Upper lobe of left lung (tissue), 6 donors: ENCODE measurements around the gene CDCA8. TPM values are rescaled to one million over a fixed set of nuclear protein-coding genes. Genes with fewer than 3 reads are reported as not detected.
A peak's percentile ranks its signal among the peaks of the same experiment; 100 is the strongest.

Source experiments
- ATAC-seq, 2 donors: fragments of 200-7000 bp; cut with Tn5 transposase; one replicate each; pipeline ENCODE4 v1.9.1; 2022; ENCODE audit warnings: mild to moderate bottlenecking in 2 of 2, moderate library complexity in 2 of 2; ENCODE audit not compliant: low FRiP score in 2 of 2
- DNase-seq, 2 donors: peaks; one replicate each; pipeline ENCODE4 v3.0.0-alpha.2; 2019 to 2020
- H3K27ac ChIP-seq, 4 donors: fragments of 200-600 bp; sonication (generic); one replicate each; pipeline ENCODE4 v1.5.1; 2016 to 2019
- H3K27me3 ChIP-seq, 4 donors: fragments of 200-600 bp; sonication (generic); one replicate each; pipeline ENCODE4 v1.5.1; 2017 to 2019
- H3K36me3 ChIP-seq, 4 donors: fragments of 200-600 bp; sonication (generic); one replicate each; pipeline ENCODE4 v1.5.1; 2016 to 2019
- H3K4me1 ChIP-seq, 4 donors: fragments of 200-600 bp; sonication (generic); one replicate each; pipeline ENCODE4 v1.5.1; 2018 to 2019
- H3K4me3 ChIP-seq, 4 donors: fragments of 200-600 bp; sonication (generic); one replicate each; pipeline ENCODE4 v1.5.1; 2017 to 2019; ENCODE audit warnings: mild to moderate bottlenecking in 2 of 4, moderate library complexity in 1 of 4
- H3K9me3 ChIP-seq, 4 donors: fragments of 200-600 bp; sonication (generic); one replicate each; pipeline ENCODE4 v1.5.1; 2018 to 2019
- CTCF ChIP-seq, 6 experiments: fragments of 450-650 bp in 4 of 6; fragments of 200-600 bp in 2 of 6; sonication (generic) in 2 of 6; IDR thresholded peaks; one replicate each; pipeline ENCODE4 v1.5.1; 2016 to 2019; ENCODE audit warnings: antibody characterized with exemption in 6 of 6
- EP300 ChIP-seq, 4 donors: sonication (generic); formaldehyde crosslinking; IDR thresholded peaks; one replicate each; pipeline ENCODE4 v1.5.1; 2017; ENCODE audit warnings: antibody characterized with exemption in 4 of 4, control low read depth in 2 of 4
- POLR2A ChIP-seq, 4 donors: fragments of 450-650 bp; IDR thresholded peaks; one replicate each; pipeline ENCODE4 v1.5.1; 2016 to 2017; ENCODE audit warnings: antibody characterized with exemption in 4 of 4, mild to moderate bottlenecking in 2 of 4
- POLR2AphosphoS5 ChIP-seq, 2 donors: sonication (generic); formaldehyde crosslinking; IDR thresholded peaks; one replicate each; pipeline ENCODE4 v1.5.1; 2017; ENCODE audit warnings: antibody characterized with exemption in 2 of 2
- WGBS, 2 donors: methylation state at CpG; one replicate each; pipeline ENCODE4 v1.1.5; 2017 to 2018; 5-methylcytosine and 5-hydroxymethylcytosine counted together
- total RNA-seq, 6 donors: library from RNA; depleted of rRNA in 4 of 6; stranded (reverse); fragments of >200 nt in 4 of 6; gene quantifications; one replicate each; pipeline versions ENCODE4 v1.1.0 to v1.2.1, GENCODE V29; 2016 to 2021
- donor health status: DM: no; HTN: no; CAD: no; lungs with moderate emphysema.
- donor health status: DM: no; HTN: yes; CAD: no; lungs with severe emphysema.

The CDCA8 gene
- total RNA-seq, 6 donors from 2014 or later: 0.89 to 2.0 (median 1.5) TPM; not detected in 1

- Histone ChIP-seq H3K36me3 (no peaks in the 10 kb centered on the region), H3K9me3 (no peaks in the 10 kb centered on the region), H3K27me3 (no peaks in the 10 kb centered on the region), H3K4me3 (no peak overlapping the region), H3K27ac (no peak overlapping the region), H3K4me1 (no peaks in the 10 kb centered on the region)
- WGBS, 2 donors: 37 to 71% methylated on average over 6 to 11 of the region's 11 CpGs
- TF ChIP-seq POLR2AphosphoS5 (IDR thresholded peaks at IDR 0.05): no peak
- no peak for TF ChIP-seq POLR2A (IDR thresholded peaks at IDR 0.05)
- TF ChIP-seq CTCF (IDR thresholded peaks at IDR 0.05): no peak
- no peak for TF ChIP-seq EP300 (IDR thresholded peaks at IDR 0.05)
- DNase-seq (no peak), ATAC-seq (no peak)
Observed at GRCh38 chr1:37723390-37724078, 31.2 kb downstream of the CDCA8 start.

DNA sequence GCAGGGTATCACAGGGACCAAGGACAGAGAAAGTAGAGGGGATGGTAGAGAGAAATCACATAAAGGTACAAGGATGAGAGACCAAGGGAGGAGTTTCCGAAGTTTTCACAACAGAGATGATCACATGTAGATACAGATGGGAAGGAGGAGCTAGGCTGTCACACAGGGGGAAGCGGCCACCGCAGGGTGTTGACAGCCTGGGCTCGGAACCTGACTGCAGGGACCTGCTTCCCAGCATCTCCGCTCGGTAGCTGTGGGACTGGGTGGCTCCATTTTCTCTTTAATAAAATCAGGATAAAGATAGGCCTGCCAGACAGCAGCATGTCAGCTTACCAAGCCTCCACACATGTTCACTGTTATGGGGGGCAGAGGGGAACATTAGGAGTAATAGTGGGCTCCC, 32.3 kb downstream of the CDCA8 start:
- Histone ChIP-seq H3K9me3 (no peaks in the 10 kb centered on the region), H3K4me1 (no peaks in the 10 kb centered on the region), H3K27ac (no peak overlapping the region), H3K4me3 (no peak overlapping the region), H3K36me3 (no peaks in the 10 kb centered on the region), H3K27me3 (no peaks in the 10 kb centered on the region)
- 77 to 82% methylated on average over 6 of the region's 6 CpGs for WGBS, 2 donors
- no peak for DNase-seq
- no peak for ATAC-seq
- TF ChIP-seq EP300 (IDR thresholded peaks at IDR 0.05): no peak
- no peak for TF ChIP-seq CTCF (IDR thresholded peaks at IDR 0.05)
- TF ChIP-seq POLR2A (IDR thresholded peaks at IDR 0.05): no peak
- TF ChIP-seq POLR2AphosphoS5 (IDR thresholded peaks at IDR 0.05): no peak

DNA sequence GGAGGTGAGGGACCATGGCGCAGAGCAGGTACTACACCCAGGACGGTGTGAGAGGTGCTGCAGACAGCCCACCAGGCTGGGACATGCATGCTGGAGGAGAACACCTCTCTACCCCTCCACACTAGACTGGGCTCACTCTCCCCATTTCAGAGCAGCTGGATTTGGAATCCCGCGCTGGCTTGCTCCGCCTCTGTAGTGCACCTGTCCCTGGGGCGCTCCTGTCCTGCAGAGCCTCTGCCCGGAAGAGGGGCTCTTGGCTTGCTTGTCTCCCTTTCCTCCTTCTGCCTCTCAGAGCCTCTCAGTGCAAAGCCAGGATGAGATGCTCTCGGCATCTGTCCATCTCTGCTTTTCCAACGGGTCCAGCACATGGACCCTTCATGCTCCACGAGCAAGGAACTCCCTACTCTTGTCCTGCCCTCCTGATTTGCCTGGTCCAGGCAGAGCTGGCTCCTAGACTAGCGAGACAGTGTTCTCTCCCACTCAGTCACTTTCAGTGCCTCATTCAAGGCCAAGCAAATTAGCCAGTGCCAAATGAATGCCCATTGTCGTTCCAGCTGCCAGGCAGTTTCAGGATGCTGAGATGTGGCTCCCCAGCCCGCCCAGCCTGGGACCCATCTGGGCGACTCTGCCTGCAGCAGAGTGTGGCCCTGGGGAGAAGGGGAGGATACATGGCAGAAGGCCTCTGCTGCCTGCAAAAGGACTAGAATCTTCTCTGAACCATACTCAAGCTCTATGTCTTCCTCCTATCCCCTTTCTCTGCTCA, 33.7 kb downstream of the CDCA8 start:
- Histone ChIP-seq H3K4me1 (no peaks in the 10 kb centered on the region), H3K27me3 (no peaks in the 10 kb centered on the region), H3K36me3 (no peaks in the 10 kb centered on the region), H3K4me3 (no peak overlapping the region), H3K9me3 (no peaks in the 10 kb centered on the region), H3K27ac (no peak overlapping the region)
- DNase-seq (no peak), ATAC-seq (no peak)
- no peak for TF ChIP-seq POLR2A (IDR thresholded peaks at IDR 0.05)
- no peak for TF ChIP-seq EP300 (IDR thresholded peaks at IDR 0.05)
- TF ChIP-seq CTCF (IDR thresholded peaks at IDR 0.05): no peak
- no peak for TF ChIP-seq POLR2AphosphoS5 (IDR thresholded peaks at IDR 0.05)
- WGBS, 2 donors: 78 to 81% methylated on average over 12 to 14 of the region's 14 CpGs

DNA sequence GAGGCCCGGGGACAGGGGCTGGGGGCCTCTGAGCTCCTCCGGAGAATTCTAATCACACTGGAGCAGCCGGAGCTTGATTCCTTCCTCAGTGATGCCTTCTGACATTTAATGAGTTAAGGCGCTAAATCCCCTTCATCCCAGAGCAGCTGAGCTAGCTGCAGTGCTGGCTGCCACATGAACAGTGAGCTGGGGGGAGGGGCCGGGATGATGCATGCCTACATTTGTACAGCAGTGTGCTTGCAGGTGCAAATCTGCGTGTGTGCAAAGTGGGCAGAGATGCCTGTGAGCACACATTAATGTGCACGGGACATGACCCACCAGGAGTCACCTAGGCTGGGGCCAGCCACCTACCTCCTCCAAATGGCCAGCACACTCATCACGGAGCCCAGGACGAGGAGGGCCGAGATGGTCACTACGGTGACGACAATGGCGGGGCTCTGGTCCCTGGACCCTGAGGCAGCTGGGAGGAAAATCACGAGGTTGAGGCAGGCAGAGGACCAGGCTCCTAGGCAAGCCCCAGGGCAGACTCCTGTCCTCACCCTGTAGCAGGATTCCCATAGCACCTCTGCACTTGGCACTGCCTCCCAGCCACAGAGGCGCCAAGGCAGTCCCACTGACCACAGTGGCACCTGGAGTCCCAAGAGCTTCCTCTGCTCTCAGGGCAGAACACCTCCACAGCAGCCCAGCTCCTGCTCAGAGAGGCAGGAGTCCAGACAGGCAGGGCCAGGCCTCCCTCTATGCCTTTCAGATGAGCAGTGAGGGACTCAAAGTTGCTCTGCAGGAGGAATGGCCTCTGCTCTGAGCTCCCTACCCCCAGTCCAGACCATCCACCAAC, 34.7 kb downstream of the CDCA8 start:
- Histone ChIP-seq H3K27ac (no peak overlapping the region), H3K27me3 (no peaks in the 10 kb centered on the region), H3K4me3 (no peak overlapping the region), H3K36me3 (no peaks in the 10 kb centered on the region), H3K9me3 (no peaks in the 10 kb centered on the region), H3K4me1 (no peaks in the 10 kb centered on the region)
- no peak for ATAC-seq
- no peak for TF ChIP-seq POLR2A (IDR thresholded peaks at IDR 0.05)
- TF ChIP-seq POLR2AphosphoS5 (IDR thresholded peaks at IDR 0.05): no peak
- TF ChIP-seq EP300 (IDR thresholded peaks at IDR 0.05): no peak
- no peak for TF ChIP-seq CTCF (IDR thresholded peaks at IDR 0.05)
- peak in 1 of 2 donors; percentile 49 for DNase-seq
- 49 to 60% methylated on average over 14 to 15 of the region's 15 CpGs for WGBS, 2 donors
